ENCODE results near the gene DAB1. TPM values are rescaled to one million over a fixed set of nuclear protein-coding genes. Genes with fewer than 3 reads are reported as not detected.

The DAB1 gene
- total RNA-seq, 1 donor from 2014 or later, result 3.1 TPM

DNA sequence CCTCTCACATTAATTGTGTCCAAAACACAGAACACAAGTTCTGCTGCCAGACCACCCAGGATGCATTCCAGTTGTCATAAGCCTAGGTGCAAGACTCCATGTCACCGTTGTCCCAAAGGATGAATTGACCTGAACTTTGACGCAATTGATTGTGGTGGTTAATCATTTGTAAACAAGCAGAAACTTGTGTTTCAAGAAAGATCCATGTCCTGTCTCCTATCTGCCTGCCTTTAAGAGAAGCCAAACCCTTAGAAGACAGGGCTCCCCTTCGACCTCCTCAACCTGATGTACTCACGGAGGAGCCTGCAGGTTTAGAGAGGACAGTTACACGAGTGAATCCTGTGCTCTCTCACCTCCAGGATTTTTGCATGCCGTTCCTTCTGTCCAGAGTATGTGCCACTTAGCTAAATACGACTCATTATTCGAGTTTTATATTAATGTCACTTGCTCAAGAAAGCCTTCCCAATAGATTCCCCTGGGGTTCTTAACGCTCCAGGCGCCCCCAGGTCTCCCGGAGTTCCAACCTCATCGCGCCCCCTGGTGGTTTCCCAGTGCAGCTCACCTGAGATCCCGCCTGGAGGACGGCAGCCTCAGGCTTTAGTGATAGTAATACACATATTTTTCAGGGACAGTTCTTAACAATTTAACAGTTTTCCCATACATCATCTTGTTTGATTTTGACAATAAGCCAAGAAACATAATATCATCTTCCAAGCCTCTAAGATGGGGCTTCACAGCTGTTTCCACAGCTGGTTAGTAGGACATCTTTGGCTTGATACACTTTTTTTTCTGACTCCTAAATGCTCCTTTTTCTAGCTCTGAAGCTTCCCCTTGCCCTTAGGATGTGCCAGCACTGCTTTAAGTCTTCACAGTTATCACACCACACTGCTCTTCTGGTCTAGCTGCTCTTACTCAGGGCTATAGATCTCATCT is 455.7 kb downstream of the DAB1 start:
- peak; percentile 78 for DNase-seq
- Mint-ChIP-seq H3K4me1 (ENCODE audit: low read depth, unreplicated experiment) (peaks cover 5% of the 10 kb centered on the region), H3K27me3 (ENCODE audit: unreplicated experiment) (peaks cover 5% of the 10 kb centered on the region), H3K36me3 (ENCODE audit: unreplicated experiment) (no peaks in the 10 kb centered on the region), H3K9me3 (ENCODE audit: unreplicated experiment) (no peaks in the 10 kb centered on the region), H3K4me3 (ENCODE audit: unreplicated experiment) (no peak overlapping the region), H3K27ac (ENCODE audit: unreplicated experiment) (no peak overlapping the region)
- TF ChIP-seq, protein P1, sequence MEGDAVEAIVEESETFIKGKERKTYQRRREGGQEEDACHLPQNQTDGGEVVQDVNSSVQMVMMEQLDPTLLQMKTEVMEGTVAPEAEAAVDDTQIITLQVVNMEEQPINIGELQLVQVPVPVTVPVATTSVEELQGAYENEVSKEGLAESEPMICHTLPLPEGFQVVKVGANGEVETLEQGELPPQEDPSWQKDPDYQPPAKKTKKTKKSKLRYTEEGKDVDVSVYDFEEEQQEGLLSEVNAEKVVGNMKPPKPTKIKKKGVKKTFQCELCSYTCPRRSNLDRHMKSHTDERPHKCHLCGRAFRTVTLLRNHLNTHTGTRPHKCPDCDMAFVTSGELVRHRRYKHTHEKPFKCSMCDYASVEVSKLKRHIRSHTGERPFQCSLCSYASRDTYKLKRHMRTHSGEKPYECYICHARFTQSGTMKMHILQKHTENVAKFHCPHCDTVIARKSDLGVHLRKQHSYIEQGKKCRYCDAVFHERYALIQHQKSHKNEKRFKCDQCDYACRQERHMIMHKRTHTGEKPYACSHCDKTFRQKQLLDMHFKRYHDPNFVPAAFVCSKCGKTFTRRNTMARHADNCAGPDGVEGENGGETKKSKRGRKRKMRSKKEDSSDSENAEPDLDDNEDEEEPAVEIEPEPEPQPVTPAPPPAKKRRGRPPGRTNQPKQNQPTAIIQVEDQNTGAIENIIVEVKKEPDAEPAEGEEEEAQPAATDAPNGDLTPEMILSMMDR (IDR thresholded peaks at IDR 0.05; ENCODE audit: partially characterized antibody, unreplicated experiment), result peak; percentile 81

DNA sequence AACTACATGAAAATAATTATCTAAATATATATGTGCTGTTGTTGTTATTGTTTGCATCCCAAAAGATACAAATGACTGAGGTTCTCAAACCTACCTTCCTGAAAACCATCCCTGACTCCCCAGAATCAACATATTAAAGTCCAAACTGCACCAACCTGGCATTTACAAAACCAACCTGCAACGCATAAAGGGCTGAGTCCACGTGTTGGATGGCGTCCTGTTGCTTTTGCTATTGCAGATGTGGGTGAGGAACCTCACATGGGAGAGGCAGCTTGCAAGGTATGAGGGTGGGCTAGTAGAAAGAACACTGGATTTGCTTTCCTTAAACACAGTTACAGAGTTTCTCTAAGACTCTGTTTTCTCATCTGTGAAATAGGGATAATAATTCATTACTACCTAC is 456.5 kb downstream of the DAB1 start:
- DNase-seq, result no peak
- Mint-ChIP-seq H3K4me1 (ENCODE audit: low read depth, unreplicated experiment) (peaks cover 3% of the 10 kb centered on the region), H3K4me3 (ENCODE audit: unreplicated experiment) (no peak overlapping the region), H3K27me3 (ENCODE audit: unreplicated experiment) (peaks cover 5% of the 10 kb centered on the region), H3K27ac (ENCODE audit: unreplicated experiment) (no peak overlapping the region), H3K36me3 (ENCODE audit: unreplicated experiment) (no peaks in the 10 kb centered on the region), H3K9me3 (ENCODE audit: unreplicated experiment) (no peaks in the 10 kb centered on the region)
- TF ChIP-seq, protein P1 (IDR thresholded peaks at IDR 0.05; ENCODE audit: partially characterized antibody, unreplicated experiment), result no peak

DNA sequence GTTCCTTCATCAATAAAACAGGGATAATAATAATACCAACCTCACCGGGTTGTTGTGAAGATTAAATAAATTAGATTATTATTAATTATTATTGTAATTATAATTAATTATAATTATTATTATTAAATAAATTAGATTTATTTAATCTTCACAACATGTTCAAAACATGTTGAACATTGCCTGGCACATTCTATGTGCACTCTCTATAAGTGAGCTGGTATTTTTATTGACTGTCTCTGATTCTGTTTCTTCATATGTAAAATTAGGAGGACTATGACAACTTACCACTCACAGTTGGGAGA is 457.2 kb downstream of the DAB1 start:
- no peaks in the 10 kb centered on the region for H3K36me3 Mint-ChIP-seq (ENCODE audit: unreplicated experiment)
- peaks cover 3% of the 10 kb centered on the region for H3K4me1 Mint-ChIP-seq (ENCODE audit: low read depth, unreplicated experiment)
- H3K27ac Mint-ChIP-seq (ENCODE audit: unreplicated experiment), result no peak overlapping the region
- H3K9me3 Mint-ChIP-seq (ENCODE audit: unreplicated experiment), result no peaks in the 10 kb centered on the region
- peaks cover 5% of the 10 kb centered on the region for H3K27me3 Mint-ChIP-seq (ENCODE audit: unreplicated experiment)
- H3K4me3 Mint-ChIP-seq (ENCODE audit: unreplicated experiment), result no peak overlapping the region
- TF ChIP-seq, protein P1 (IDR thresholded peaks at IDR 0.05; ENCODE audit: partially characterized antibody, unreplicated experiment), result no peak
- no peak for DNase-seq

DNA sequence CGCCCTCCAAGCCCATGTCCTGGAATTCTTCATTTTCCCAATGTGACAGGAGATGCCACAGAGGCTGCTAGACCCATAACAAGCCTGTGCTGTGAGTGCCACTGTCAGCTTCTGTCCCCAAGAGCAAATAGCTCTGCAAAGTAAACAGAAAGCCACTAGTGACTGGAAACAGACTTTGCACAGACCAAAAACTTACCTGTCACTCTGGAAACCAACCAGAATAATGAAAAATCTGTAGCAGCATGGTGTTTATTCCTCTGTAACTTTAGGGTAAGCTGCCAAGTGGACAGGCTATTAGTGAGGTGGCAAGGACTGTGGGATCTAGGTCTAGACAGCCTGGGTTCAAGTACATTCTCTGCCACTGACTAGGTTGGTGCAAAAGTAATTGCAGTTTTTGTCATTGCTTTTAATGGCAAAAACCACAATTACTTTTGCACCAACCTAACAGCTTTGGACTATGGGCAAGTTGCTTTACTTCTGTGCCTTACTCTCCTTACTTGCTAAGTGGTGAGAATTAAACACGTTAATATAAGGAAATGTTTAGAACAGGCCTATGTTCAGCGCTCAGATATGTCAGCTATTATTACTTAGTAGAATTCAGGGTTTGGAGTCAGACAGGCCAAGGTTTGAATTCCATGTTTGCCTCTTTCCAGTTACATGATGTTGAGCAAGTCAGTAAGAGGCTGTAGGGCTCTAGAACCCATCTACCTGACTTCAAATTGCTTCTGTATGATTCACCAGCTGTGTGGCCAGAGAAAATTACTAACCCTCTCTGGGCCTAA is 457.8 kb downstream of the DAB1 start, which contains the start of gene C8B:
Gene C8B, minus strand, starts transcription at position 100 of the 782 bp plus-strand sequence. Its CDS starts 67 bp downstream, at position 33.
- H3K27ac Mint-ChIP-seq (ENCODE audit: unreplicated experiment), result no peak within 1 kb of the TSS

More for the DNA sequence above, 457.8 kb downstream of the DAB1 start, which contains the start of gene C8B:
- Mint-ChIP-seq H3K36me3 (ENCODE audit: unreplicated experiment) (no peaks in the 10 kb centered on the region), H3K9me3 (ENCODE audit: unreplicated experiment) (no peaks in the 10 kb centered on the region), H3K4me3 (ENCODE audit: unreplicated experiment) (no peak within 1 kb of the TSS), H3K4me1 (ENCODE audit: low read depth, unreplicated experiment) (peaks cover 3% of the 10 kb centered on the region), H3K27me3 (ENCODE audit: unreplicated experiment) (peaks cover 5% of the 10 kb centered on the region)
- DNase-seq, result no peak
- TF ChIP-seq, protein P1 (IDR thresholded peaks at IDR 0.05; ENCODE audit: partially characterized antibody, unreplicated experiment), result no peak

Data from glutamatergic neuron (in vitro differentiated cells).